Activated CD8-positive, alpha-beta memory T cell treated with anti-CD3 and anti-CD28 coated beads for 48 hours (primary cell): Measurements from ENCODE around the gene ADAMTSL5.
A peak's percentile ranks its signal among the peaks of the same experiment; 100 is the strongest.

Experiments used
- DNase-seq, 3 experiments: peaks; one replicate each; pipeline ENCODE4 v3.0.0-alpha.2; 2020; ENCODE audit warnings: low read depth in 2 of 3, low spot score in 2 of 3

ADAMTSL5 gene

DNA sequence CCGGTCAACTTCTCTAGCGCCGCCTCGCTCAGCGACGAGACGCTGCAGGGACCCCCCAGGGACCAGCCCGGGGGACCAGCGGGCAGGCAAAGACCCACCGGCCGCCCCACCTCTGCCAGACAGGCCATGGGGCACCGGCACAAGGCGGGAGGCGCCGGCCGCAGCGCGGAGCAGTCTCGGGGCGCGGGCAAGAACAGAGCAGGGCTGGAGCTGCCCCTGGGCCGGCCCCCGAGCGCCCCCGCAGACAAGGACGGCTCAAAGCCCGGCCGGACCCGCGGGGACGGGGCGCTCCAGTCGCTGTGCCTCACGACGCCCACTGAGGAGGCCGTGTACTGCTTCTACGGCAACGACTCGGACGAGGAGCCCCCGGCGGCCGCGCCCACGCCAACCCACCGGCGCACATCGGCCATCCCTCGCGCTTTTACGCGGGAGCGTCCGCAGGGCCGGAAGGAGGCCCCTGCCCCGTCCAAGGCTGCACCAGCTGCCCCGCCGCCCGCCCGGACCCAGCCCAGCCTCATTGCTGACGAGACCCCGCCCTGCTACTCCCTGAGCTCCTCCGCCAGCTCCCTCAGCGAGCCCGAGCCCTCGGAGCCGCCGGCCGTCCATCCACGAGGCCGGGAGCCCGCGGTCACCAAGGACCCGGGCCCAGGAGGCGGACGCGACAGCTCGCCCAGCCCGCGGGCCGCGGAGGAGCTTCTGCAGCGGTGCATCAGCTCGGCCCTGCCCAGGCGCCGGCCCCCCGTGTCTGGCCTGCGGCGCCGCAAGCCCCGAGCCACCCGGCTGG is 45.1 kb downstream of the ADAMTSL5 start:
- no peak for DNase-seq

DNA sequence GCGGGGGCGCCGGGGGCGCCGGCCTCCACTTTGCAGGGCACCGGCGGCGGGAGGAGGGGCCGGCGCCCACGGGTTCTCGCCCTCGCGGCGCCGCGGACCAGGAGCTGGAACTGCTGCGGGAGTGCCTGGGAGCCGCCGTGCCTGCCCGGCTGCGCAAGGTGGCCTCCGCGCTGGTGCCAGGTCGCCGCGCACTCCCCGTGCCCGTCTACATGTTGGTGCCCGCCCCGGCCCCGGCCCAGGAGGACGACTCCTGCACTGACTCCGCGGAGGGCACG is 45.7 kb downstream of the ADAMTSL5 start:
- no peak for DNase-seq

GRCh38 chr19:1466461-1467214 is 46.2 kb downstream of the ADAMTSL5 start:
- no peak for DNase-seq

- DNase-seq = no peak
Observed at GRCh38 chr19:1466018-1466460, 46.8 kb downstream of the ADAMTSL5 start.

- no peak for DNase-seq
Observed at GRCh38 chr19:1465191-1466016, 47.4 kb downstream of the ADAMTSL5 start.

GRCh38 chr19:1461862-1462261 is 51.0 kb downstream of the ADAMTSL5 start:
- DNase-seq = no peak

GRCh38 chr19:1460033-1460995 is 52.5 kb downstream of the ADAMTSL5 start:
- no peak for DNase-seq

- DNase-seq = no peak
Observed at GRCh38 chr19:1459479-1459878, 53.3 kb downstream of the ADAMTSL5 start.

DNA sequence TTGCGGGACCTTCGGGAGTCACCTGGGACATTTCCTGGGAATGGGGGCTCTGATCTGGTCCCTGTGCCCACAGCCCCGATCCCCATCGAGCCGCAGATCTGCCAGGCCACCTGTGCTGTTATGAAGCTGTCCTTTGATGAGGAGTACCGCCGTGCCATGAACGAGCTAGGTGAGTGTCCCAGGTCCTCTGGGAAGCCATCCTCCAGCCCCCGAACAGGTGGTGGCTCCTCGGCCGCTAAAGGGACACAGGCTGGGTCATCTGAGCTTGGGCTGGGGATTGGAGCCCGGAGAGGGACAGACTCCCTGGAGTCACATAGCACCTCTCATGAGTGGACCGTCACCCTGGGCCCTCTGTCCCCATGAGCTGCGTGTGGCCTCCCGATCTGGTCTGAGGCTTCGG is 54.9 kb downstream of the ADAMTSL5 start:
- no peak for DNase-seq

- no peak for DNase-seq
Observed at GRCh38 chr19:1457031-1457739, 55.6 kb downstream of the ADAMTSL5 start.

- DNase-seq = no peak
Observed at GRCh38 chr19:1456121-1456900, 56.5 kb downstream of the ADAMTSL5 start.

- peak in 1 of 3 experiments; percentile 44 for DNase-seq
Observed at GRCh38 chr19:1455336-1456120, 57.3 kb downstream of the ADAMTSL5 start.
